T-helper 1 cell treated with Interleukin-12 subunit alpha and Interleukin-12 subunit beta and Interleukin-4 antibody, amounts not matched to agents 30 μg/mL and 1 μg/mL, for 36 hours (primary cell): ENCODE measurements around the gene RPN1.

ENCODE experiments used
- H3K27ac Mint-ChIP-seq: one replicate; pipeline ENCODE4 v1.8.0; 2021; ENCODE audit warnings: mild to moderate bottlenecking, mixed read lengths
- H3K27me3 Mint-ChIP-seq: one replicate; pipeline ENCODE4 v1.8.0; 2021; ENCODE audit warnings: low read depth, mixed read lengths
- H3K36me3 Mint-ChIP-seq: one replicate; pipeline ENCODE4 v1.8.0; 2021; ENCODE audit warnings: low read depth, mixed read lengths
- H3K4me1 Mint-ChIP-seq: one replicate; pipeline ENCODE4 v1.8.0; 2021; ENCODE audit warnings: low read depth, mixed read lengths
- H3K4me3 Mint-ChIP-seq: one replicate; pipeline ENCODE4 v1.8.0; 2021; ENCODE audit warnings: mild to moderate bottlenecking, moderate library complexity, mixed read lengths
- H3K9me3 Mint-ChIP-seq: one replicate; pipeline ENCODE4 v1.8.0; 2021; ENCODE audit warnings: mixed read lengths

The RPN1 gene

DNA sequence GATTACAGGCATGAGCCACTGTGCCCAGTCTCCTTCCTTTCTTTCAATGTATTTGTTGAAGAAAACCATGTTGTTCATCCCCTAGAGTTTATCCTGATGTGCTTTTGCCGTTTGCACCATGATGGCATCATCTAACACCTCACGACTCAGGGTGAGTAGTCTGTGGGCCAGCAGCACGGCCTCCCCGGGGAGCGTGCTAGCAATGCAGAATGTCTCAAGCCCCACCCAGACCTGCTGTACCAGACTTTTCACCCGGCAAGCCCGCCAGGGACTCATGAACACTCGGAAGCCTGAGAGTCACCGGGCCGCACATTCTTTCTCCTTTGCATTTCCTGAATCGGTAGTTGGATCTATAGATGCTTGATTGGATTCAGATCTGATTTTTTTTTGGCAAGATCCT lies 64.6 kb downstream of the RPN1 start:
- no peak overlapping the region for H3K4me3 Mint-ChIP-seq
- peaks cover 3% of the 10 kb centered on the region for H3K4me1 Mint-ChIP-seq
- peaks cover 4% of the 10 kb centered on the region for H3K9me3 Mint-ChIP-seq
- H3K36me3 Mint-ChIP-seq = no peaks in the 10 kb centered on the region
- H3K27me3 Mint-ChIP-seq = peaks cover 15% of the 10 kb centered on the region
- no peak overlapping the region for H3K27ac Mint-ChIP-seq

GRCh38 chr3:128585189-128585588 lies 65.4 kb downstream of the RPN1 start:
- Mint-ChIP-seq H3K4me3 (no peak overlapping the region), H3K9me3 (peaks cover 3% of the 10 kb centered on the region), H3K27ac (no peak overlapping the region), H3K36me3 (no peaks in the 10 kb centered on the region), H3K4me1 (peaks cover 3% of the 10 kb centered on the region), H3K27me3 (peaks cover 15% of the 10 kb centered on the region)

- Mint-ChIP-seq H3K36me3 (no peaks in the 10 kb centered on the region), H3K4me3 (no peak overlapping the region), H3K4me1 (peaks cover 3% of the 10 kb centered on the region), H3K9me3 (no peaks in the 10 kb centered on the region), H3K27ac (no peak overlapping the region), H3K27me3 (peaks cover 15% of the 10 kb centered on the region)
Observed at GRCh38 chr3:128584412-128585020, 66.1 kb downstream of the RPN1 start.

DNA sequence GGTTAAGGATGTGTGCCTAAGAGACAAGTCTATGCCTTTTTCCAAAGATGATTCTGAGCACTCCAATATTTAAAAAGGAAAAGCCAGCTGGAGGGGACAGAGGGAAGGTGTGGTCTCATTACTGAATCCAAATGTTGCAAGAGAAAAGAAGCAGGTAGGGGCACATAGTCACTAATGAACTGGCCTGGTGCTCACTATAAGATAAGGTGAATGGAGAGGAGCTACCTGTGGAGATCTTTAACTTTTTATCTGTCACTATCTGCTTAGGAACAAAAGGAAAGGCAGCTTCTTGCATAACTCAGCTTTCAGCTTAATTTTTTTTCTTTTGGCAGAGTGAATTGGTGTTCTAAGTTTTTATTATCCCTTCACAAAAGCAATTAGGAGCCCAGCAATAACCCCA lies 69.1 kb downstream of the RPN1 start:
- no peak overlapping the region for H3K4me3 Mint-ChIP-seq
- H3K9me3 Mint-ChIP-seq = no peaks in the 10 kb centered on the region
- peaks cover 15% of the 10 kb centered on the region for H3K27me3 Mint-ChIP-seq
- H3K36me3 Mint-ChIP-seq = no peaks in the 10 kb centered on the region
- no peak overlapping the region for H3K27ac Mint-ChIP-seq
- H3K4me1 Mint-ChIP-seq = no peaks in the 10 kb centered on the region

GRCh38 chr3:128579927-128580326 lies 70.7 kb downstream of the RPN1 start:
- Mint-ChIP-seq H3K4me1 (no peaks in the 10 kb centered on the region), H3K9me3 (no peaks in the 10 kb centered on the region), H3K27ac (no peak overlapping the region), H3K4me3 (no peak overlapping the region), H3K36me3 (no peaks in the 10 kb centered on the region), H3K27me3 (peaks cover 15% of the 10 kb centered on the region)

DNA sequence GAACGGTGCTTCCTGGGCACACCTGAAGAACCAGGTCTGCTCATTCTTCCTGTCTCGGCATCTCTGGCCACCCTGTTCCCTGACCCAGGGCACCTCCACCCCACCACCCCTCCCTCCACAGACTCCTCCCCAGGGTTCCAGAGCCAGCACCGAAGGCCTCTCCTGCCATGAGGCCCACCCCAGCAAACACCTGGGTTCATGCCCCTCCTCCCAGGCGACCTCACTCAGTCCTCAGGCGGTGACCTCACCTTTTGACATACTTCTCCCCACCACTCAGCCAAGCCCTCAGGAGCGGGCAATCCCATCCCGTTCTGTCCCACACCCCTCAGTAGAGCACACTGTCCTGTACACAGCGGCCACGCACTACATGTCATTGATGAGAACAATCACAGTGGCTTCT lies 72.3 kb downstream of the RPN1 start:
- Mint-ChIP-seq H3K4me3 (no peak overlapping the region), H3K9me3 (no peaks in the 10 kb centered on the region), H3K36me3 (no peaks in the 10 kb centered on the region), H3K27me3 (peaks cover 27% of the 10 kb centered on the region), H3K27ac (no peak overlapping the region), H3K4me1 (no peaks in the 10 kb centered on the region)

- Mint-ChIP-seq H3K4me3 (no peak overlapping the region), H3K4me1 (peaks cover 4% of the 10 kb centered on the region), H3K27me3 (peaks cover 28% of the 10 kb centered on the region), H3K36me3 (no peaks in the 10 kb centered on the region), H3K27ac (no peak overlapping the region), H3K9me3 (no peaks in the 10 kb centered on the region)
Observed at GRCh38 chr3:128577711-128578110, 72.9 kb downstream of the RPN1 start.

DNA sequence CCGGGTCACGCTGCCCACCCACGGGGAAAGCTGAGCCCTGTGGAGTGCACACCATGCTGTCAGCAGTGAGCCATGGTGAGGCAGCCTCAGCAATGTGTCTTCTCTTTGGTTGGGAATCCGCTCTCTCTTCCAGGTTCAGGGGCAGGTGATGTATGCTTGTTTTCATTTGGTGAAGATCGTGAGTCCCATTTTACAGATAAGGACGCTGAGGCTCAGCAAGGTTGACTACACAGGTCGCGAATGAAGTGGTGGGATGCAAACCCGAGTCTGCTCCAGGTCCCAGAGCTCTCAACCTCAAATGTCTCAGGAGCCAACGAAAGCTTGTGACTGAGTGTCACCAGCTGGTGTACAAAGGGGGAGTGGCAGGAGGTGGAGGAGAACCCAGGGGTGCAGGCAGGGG lies 74.3 kb downstream of the RPN1 start:
- Mint-ChIP-seq H3K36me3 (no peaks in the 10 kb centered on the region), H3K4me3 (no peak overlapping the region), H3K9me3 (no peaks in the 10 kb centered on the region), H3K4me1 (peaks cover 8% of the 10 kb centered on the region), H3K27me3 (peaks cover 27% of the 10 kb centered on the region), H3K27ac (no peak overlapping the region)

- Mint-ChIP-seq H3K4me3 (no peak overlapping the region), H3K4me1 (peaks cover 9% of the 10 kb centered on the region), H3K9me3 (no peaks in the 10 kb centered on the region), H3K27ac (no peak overlapping the region), H3K27me3 (peaks cover 30% of the 10 kb centered on the region), H3K36me3 (no peaks in the 10 kb centered on the region)
Observed at GRCh38 chr3:128575777-128576176, 74.8 kb downstream of the RPN1 start.

- no peak overlapping the region for H3K4me3 Mint-ChIP-seq
- peaks cover 37% of the 10 kb centered on the region for H3K27me3 Mint-ChIP-seq
- peaks cover 9% of the 10 kb centered on the region for H3K4me1 Mint-ChIP-seq
- H3K27ac Mint-ChIP-seq = no peak overlapping the region
- H3K36me3 Mint-ChIP-seq = no peaks in the 10 kb centered on the region
- H3K9me3 Mint-ChIP-seq = no peaks in the 10 kb centered on the region
Observed at GRCh38 chr3:128573707-128574162, 76.9 kb downstream of the RPN1 start.

- peaks cover 9% of the 10 kb centered on the region for H3K4me1 Mint-ChIP-seq
- no peaks in the 10 kb centered on the region for H3K9me3 Mint-ChIP-seq
- no peak overlapping the region for H3K4me3 Mint-ChIP-seq
- no peak overlapping the region for H3K27ac Mint-ChIP-seq
- peaks cover 37% of the 10 kb centered on the region for H3K27me3 Mint-ChIP-seq
- H3K36me3 Mint-ChIP-seq = no peaks in the 10 kb centered on the region
Observed at GRCh38 chr3:128573160-128573559, 77.5 kb downstream of the RPN1 start.

DNA sequence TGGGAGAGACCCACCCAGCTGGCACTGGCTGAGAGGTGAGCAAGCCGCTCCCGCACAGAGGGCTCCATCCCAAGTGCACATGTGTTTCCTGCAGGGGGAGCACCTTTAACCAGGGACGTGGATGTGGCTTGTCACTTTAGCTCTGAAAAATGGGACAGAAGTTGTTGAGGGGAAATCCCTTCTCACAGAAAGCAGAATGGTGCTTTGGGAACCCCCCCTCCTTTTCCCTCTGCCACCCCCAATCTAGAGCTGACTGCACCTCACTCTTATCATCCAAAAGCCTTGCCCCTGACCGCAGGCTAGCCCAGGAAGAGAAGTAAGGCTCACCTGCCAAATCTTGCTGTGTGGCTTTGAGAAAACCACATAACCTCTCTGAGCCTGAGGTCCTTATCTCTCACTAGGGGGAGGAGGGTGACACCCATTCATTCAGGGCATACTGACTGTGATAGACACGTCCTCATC lies 77.9 kb downstream of the RPN1 start:
- no peak overlapping the region for H3K4me3 Mint-ChIP-seq
- no peak overlapping the region for H3K27ac Mint-ChIP-seq
- peaks cover 37% of the 10 kb centered on the region for H3K27me3 Mint-ChIP-seq
- peaks cover 9% of the 10 kb centered on the region for H3K4me1 Mint-ChIP-seq
- H3K9me3 Mint-ChIP-seq = no peaks in the 10 kb centered on the region
- H3K36me3 Mint-ChIP-seq = no peaks in the 10 kb centered on the region

DNA sequence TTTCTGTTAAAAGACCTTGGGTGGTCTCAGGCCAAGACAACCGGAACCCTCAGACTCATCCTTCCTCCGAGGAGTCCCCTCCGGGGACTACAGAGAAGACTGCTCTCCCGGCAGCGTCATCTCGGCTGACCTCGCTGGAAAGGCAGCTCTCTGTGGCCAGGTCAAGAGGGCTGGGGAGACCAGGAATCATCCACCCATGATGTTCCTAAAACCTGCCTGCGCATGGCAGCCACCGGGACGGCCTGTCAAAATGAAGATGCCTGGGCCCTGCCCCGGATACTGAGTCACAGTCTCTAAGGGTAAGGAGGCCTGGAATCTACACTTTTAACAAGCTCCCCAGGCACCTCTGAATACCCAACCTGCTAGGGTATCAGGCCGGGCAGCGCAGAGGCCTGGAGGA lies 78.6 kb downstream of the RPN1 start:
- no peak overlapping the region for H3K4me3 Mint-ChIP-seq
- peaks cover 9% of the 10 kb centered on the region for H3K4me1 Mint-ChIP-seq
- H3K9me3 Mint-ChIP-seq = no peaks in the 10 kb centered on the region
- H3K27me3 Mint-ChIP-seq = peaks cover 37% of the 10 kb centered on the region
- H3K36me3 Mint-ChIP-seq = no peaks in the 10 kb centered on the region
- no peak overlapping the region for H3K27ac Mint-ChIP-seq
